Activated CD4-positive, alpha-beta memory T cell treated with anti-CD3 and anti-CD28 coated beads for 36 hours (primary cell): ENCODE data around the gene OR4M1. TPM values are rescaled to one million over a fixed set of nuclear protein-coding genes. Genes with fewer than 3 reads are reported as not detected.

Experiments used
- CTCF ChIA-PET: fragments of 350-600 bp; sonication (Branson Sonifier 250); formaldehyde crosslinking; loops from one replicate; lab custom pipeline; 2021; ENCODE audit warnings: antibody characterized with exemption, inconsistent platforms; lab: Charles Lee
- POLR2A ChIA-PET: fragments of 350-600 bp; sonication (Branson Sonifier 250); formaldehyde crosslinking; loops from one replicate; lab custom pipeline; 2021; ENCODE audit warnings: antibody characterized with exemption; lab: Charles Lee
- DNase-seq: peaks from one replicate; pipeline ENCODE4 v3.0.0-alpha.2; 2020
- H3K27ac Mint-ChIP-seq: one replicate; pipeline ENCODE4 v1.8.0; 2021; ENCODE audit warnings: mixed read lengths
- H3K27me3 Mint-ChIP-seq: one replicate; pipeline ENCODE4 v1.8.0; 2021; ENCODE audit warnings: mixed read lengths
- H3K36me3 Mint-ChIP-seq: one replicate; pipeline ENCODE4 v1.8.0; 2021; ENCODE audit warnings: mixed read lengths
- H3K4me1 Mint-ChIP-seq: one replicate; pipeline ENCODE4 v1.8.0; 2021; ENCODE audit warnings: low read depth, mixed read lengths
- H3K4me3 Mint-ChIP-seq: one replicate; pipeline ENCODE4 v1.8.0; 2021; ENCODE audit warnings: mild to moderate bottlenecking, mixed read lengths
- H3K9me3 Mint-ChIP-seq: one replicate; pipeline ENCODE4 v1.8.0; 2021; ENCODE audit warnings: mixed read lengths
- intact Hi-C: fragments of 100-400 bp; cut with micrococcal nuclease; formaldehyde crosslinking; loops from one replicate; pipeline ENCODE4 v1.15.1; 2023
- total RNA-seq, 2 experiments: library from RNA; stranded (reverse); gene quantifications; one replicate each; pipeline ENCODE4 v1.2.3, GENCODE V29; 2021

Gene OR4M1
- total RNA-seq, 2 experiments from 2014 or later = not detected

DNA sequence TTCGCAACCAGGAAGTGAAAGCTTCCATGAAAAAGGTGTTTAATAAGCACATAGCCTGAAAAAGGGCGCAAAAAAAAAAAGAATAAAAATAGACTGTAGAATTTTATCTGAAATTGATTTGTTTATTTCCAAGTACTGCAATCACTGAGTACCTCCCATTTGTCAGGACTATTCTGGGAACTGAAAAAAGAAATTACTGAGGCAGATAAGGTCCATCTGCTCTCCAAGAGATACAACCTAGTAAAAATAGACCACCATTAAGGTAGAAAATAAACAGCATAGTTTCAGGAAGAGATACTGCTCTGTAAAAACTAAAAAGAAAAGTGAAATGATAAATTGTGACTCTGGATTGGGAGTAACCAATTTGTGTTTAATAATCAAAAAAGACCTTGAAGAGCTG lies 55.0 kb downstream of the OR4M1 start:
- no peak overlapping the region for H3K27ac Mint-ChIP-seq
- no peaks in the 10 kb centered on the region for H3K4me1 Mint-ChIP-seq
- intact Hi-C loops = no loop called here
- no peaks in the 10 kb centered on the region for H3K9me3 Mint-ChIP-seq
- CTCF ChIA-PET = no interaction called here
- no peak overlapping the region for H3K4me3 Mint-ChIP-seq
- no peaks in the 10 kb centered on the region for H3K27me3 Mint-ChIP-seq
- POLR2A ChIA-PET = no interaction called here
- no peaks in the 10 kb centered on the region for H3K36me3 Mint-ChIP-seq
- DNase-seq = no peak

Other genes with a start within 250 kb of the OR4M1 start
- gene OR11H2, start 59.6 kb upstream of the OR4M1 start, total RNA-seq = not detected
- not detected for gene OR4Q3, start 29.9 kb upstream of the OR4M1 start, total RNA-seq
- gene OR4N2, start 30.3 kb downstream of the OR4M1 start, total RNA-seq = not detected
- not detected for gene OR4K2, start 101.6 kb downstream of the OR4M1 start, total RNA-seq
- gene OR4K5, start 147.1 kb downstream of the OR4M1 start, total RNA-seq = not detected
- gene OR4K1, start 157.4 kb downstream of the OR4M1 start, total RNA-seq = not detected
- gene OR4K15, start 202.1 kb downstream of the OR4M1 start, total RNA-seq = not detected
- gene OR4Q2, start 228.7 kb downstream of the OR4M1 start, total RNA-seq = not detected
- gene OR4K14, start 245.8 kb downstream of the OR4M1 start, total RNA-seq = not detected